GM23338 (cell line): ENCODE data around the gene XRCC5.

Source experiments
- CREB1 ChIP-seq: fragments of 250-450 bp; sonication (Bioruptor Pico); IDR thresholded peaks from 2 replicates; pipeline ENCODE4 v1.5.0; 2020; ENCODE audit warnings: low read depth, mild to moderate bottlenecking, moderate library complexity
- EZH2 ChIP-seq: fragments of 200-600 bp; sonication (generic); IDR thresholded peaks from one replicate; pipeline ENCODE4 v1.8.0; 2017; ENCODE audit warnings: antibody characterized with exemption, mild to moderate bottlenecking, low read depth; ENCODE audit not compliant: unreplicated experiment
- EZH2phosphoT487 ChIP-seq: fragments of 200-600 bp; sonication (generic); IDR thresholded peaks from one replicate; pipeline ENCODE4 v1.8.1; 2018; ENCODE audit warnings: antibody characterized with exemption; ENCODE audit not compliant: unreplicated experiment
- JUNB ChIP-seq: IDR thresholded peaks from one replicate; pipeline ENCODE4 v1.6.1; 2016; ENCODE audit warnings: antibody characterized with exemption; ENCODE audit not compliant: unreplicated experiment
- POLR2AphosphoS5 ChIP-seq: IDR thresholded peaks from 2 replicates; pipeline ENCODE4 v1.6.1; 2016; ENCODE audit warnings: antibody characterized with exemption, low read depth
- ZNF114 ChIP-seq: fragments of 250-450 bp; sonication (Bioruptor Pico); IDR thresholded peaks from 2 replicates; pipeline ENCODE4 v1.5.0; 2020; ENCODE audit warnings: mild to moderate bottlenecking, moderate library complexity
- ZNF331 ChIP-seq: fragments of 250-450 bp; sonication (Bioruptor Pico); IDR thresholded peaks from 2 replicates; pipeline ENCODE4 v1.5.0; 2020; ENCODE audit warnings: low read depth, mild to moderate bottlenecking, moderate library complexity
- ZNF462 ChIP-seq: fragments of 250-450 bp; sonication (Bioruptor Pico); IDR thresholded peaks from 2 replicates; pipeline ENCODE4 v1.5.0; 2020; ENCODE audit warnings: mild to moderate bottlenecking, moderate library complexity
- TF ChIP-seq, protein P1 (sequence below): IDR thresholded peaks from one replicate; pipeline ENCODE4 v1.6.1; 2018; ENCODE audit warnings: antibody characterized with exemption; ENCODE audit not compliant: unreplicated experiment
- TF ChIP-seq, protein P2 (sequence below), 2 experiments: fragments of 200-600 bp in 1 of 2; sonication (generic) in 1 of 2; conservative IDR thresholded peaks; 2 replicates each; pipeline versions ENCODE4 v1.5.1 to v1.6.1; 2016 to 2017; ENCODE audit warnings: antibody characterized with exemption in 2 of 2, low read depth in 2 of 2, mild to moderate bottlenecking in 2 of 2, moderate library complexity in 1 of 2

- TF ChIP-seq, protein P1, sequence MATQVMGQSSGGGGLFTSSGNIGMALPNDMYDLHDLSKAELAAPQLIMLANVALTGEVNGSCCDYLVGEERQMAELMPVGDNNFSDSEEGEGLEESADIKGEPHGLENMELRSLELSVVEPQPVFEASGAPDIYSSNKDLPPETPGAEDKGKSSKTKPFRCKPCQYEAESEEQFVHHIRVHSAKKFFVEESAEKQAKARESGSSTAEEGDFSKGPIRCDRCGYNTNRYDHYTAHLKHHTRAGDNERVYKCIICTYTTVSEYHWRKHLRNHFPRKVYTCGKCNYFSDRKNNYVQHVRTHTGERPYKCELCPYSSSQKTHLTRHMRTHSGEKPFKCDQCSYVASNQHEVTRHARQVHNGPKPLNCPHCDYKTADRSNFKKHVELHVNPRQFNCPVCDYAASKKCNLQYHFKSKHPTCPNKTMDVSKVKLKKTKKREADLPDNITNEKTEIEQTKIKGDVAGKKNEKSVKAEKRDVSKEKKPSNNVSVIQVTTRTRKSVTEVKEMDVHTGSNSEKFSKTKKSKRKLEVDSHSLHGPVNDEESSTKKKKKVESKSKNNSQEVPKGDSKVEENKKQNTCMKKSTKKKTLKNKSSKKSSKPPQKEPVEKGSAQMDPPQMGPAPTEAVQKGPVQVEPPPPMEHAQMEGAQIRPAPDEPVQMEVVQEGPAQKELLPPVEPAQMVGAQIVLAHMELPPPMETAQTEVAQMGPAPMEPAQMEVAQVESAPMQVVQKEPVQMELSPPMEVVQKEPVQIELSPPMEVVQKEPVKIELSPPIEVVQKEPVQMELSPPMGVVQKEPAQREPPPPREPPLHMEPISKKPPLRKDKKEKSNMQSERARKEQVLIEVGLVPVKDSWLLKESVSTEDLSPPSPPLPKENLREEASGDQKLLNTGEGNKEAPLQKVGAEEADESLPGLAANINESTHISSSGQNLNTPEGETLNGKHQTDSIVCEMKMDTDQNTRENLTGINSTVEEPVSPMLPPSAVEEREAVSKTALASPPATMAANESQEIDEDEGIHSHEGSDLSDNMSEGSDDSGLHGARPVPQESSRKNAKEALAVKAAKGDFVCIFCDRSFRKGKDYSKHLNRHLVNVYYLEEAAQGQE: no peak
- TF ChIP-seq EZH2: no peak
- TF ChIP-seq EZH2phosphoT487: no peak
- no peak for TF ChIP-seq POLR2AphosphoS5
- TF ChIP-seq, protein P2, sequence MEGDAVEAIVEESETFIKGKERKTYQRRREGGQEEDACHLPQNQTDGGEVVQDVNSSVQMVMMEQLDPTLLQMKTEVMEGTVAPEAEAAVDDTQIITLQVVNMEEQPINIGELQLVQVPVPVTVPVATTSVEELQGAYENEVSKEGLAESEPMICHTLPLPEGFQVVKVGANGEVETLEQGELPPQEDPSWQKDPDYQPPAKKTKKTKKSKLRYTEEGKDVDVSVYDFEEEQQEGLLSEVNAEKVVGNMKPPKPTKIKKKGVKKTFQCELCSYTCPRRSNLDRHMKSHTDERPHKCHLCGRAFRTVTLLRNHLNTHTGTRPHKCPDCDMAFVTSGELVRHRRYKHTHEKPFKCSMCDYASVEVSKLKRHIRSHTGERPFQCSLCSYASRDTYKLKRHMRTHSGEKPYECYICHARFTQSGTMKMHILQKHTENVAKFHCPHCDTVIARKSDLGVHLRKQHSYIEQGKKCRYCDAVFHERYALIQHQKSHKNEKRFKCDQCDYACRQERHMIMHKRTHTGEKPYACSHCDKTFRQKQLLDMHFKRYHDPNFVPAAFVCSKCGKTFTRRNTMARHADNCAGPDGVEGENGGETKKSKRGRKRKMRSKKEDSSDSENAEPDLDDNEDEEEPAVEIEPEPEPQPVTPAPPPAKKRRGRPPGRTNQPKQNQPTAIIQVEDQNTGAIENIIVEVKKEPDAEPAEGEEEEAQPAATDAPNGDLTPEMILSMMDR (conservative IDR thresholded peaks at IDR 0.05; ENCODE audit: low read depth in 2 of 2): no peak
- TF ChIP-seq JUNB: no peak
- TF ChIP-seq CREB1: no peak
- TF ChIP-seq ZNF114 (CRISPR knock-in tag): no peak
- no peak for TF ChIP-seq ZNF462
- no peak for TF ChIP-seq ZNF331 (CRISPR knock-in tag)
These were observed 22.2 kb downstream of the XRCC5 start for GRCh38 chr2:216131175-216131926.
